Activated CD4-positive, alpha-beta T cell treated with anti-CD3 and anti-CD28 coated beads for 48 hours (primary cell): Measurements from ENCODE around the gene NTRK2.

Source experiments
- DNase-seq: peaks from one replicate; pipeline ENCODE4 v3.0.0-alpha.2; 2020

Gene NTRK2

DNA sequence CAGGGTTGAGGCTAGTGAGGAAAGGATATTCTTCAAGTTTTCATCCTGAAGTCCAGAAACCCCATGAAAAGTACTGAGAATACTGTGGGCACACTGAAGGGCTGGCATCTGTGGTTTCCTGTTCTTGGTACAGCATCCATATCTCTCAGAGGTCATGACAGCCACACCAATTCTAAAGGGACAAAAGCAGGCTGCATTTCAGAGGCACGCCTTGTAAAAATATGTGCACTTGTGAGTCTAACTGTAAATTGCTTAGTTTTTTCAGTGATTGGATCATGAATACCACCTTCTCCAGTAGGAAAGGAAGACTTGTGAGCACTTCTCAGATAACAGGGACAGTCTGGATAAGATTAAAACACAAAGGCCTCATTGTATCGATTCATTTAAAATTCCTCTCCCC lies 230.9 kb downstream of the NTRK2 start:
- no peak for DNase-seq

GRCh38 chr9:84903963-84904362 lies 234.4 kb downstream of the NTRK2 start:
- no peak for DNase-seq

DNA sequence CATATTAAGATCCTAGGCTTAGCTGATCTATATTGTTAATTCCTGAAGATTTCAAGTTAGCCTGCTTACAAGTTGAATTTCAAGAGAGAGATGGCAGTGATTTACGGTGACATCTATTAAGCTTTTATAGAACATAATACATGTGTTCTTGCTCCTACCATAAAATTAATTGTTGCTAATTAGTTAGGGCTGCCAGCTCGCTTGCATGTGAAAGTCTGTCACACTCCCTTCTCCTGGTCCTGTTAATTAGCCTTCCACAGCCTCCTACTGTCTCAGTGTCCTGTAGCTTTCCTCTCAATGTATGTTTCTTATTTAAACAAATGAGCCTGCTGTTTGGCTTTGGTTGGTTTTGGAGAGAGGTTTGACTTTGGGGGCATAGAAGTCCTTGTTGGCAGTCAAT lies 247.2 kb downstream of the NTRK2 start:
- no peak for DNase-seq

- no peak for DNase-seq
Measured at GRCh38 chr9:84917366-84918070, 248.0 kb downstream of the NTRK2 start.

DNA sequence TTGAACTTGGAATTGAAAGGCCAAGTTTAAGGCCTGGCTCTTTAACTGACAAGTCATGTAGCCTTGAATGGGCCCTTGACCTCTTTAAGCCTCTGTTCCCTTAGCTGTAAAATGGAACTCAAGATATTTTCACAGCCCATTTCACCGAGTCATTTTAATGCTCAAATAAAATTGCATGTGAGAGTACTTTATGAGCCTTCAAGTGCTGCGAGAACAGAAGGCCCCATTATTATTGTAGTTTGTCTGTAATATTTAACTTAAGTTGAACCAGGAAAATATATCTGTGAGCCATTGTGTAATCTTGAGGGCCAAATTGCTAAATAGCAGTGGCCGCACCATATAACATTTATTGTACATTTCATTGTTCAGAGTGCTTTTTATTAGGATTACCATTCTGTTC lies 249.9 kb downstream of the NTRK2 start:
- DNase-seq: no peak

DNA sequence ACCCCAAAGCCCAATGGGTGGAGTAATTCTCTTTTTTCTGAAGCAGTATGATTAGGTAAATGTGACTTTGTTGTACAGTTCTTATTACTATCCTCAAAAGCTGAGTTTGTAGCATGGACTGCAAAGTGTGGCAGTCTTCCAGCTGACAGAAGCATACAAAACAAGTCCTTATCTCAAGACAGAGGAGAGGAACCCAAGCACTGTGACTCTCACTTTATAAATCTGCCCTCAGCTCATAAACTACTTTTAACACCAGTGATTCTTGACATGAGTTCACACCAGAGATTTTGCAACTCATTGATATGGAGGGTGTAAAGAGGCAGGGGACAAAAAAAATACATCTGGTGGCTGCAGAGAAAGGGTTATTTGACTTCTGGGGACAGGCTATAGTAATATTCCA lies 251.6 kb downstream of the NTRK2 start:
- no peak for DNase-seq

- no peak for DNase-seq
Measured at GRCh38 chr9:84922051-84922450, 252.5 kb downstream of the NTRK2 start.

GRCh38 chr9:84924266-84924665 lies 254.7 kb downstream of the NTRK2 start:
- DNase-seq: no peak

DNA sequence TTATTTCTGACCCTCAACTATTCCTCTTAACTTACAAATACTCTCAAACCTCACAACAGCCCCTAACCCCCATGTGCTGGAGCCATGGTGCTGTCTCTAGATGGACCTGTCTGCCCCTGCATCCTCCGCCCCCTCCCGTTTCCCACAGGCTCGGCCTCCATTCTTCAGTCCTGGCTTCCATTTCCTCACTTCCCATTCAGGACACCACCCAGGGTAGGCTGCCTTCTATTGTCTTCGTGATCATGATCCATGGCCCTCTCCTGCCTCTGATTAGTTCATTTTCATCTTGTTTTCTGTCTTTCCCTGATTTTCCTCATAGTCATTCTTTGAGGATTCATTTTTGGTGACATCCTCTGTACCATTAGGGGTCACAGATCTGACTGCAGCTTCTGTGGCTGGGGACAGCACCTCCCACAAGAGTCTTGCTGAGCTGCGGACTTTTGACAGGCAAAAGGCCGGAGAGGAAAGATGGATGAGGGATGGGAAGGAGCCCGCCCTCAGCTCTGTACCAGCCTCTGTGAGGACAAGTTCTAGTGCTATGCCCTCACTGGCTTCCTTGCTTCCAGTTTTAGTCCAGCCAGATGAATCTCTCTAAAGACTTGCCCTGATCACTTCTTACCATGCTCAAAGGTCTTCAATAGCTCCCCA lies 255.8 kb downstream of the NTRK2 start:
- DNase-seq: no peak

GRCh38 chr9:84926793-84927192 lies 257.3 kb downstream of the NTRK2 start:
- DNase-seq: no peak

DNA sequence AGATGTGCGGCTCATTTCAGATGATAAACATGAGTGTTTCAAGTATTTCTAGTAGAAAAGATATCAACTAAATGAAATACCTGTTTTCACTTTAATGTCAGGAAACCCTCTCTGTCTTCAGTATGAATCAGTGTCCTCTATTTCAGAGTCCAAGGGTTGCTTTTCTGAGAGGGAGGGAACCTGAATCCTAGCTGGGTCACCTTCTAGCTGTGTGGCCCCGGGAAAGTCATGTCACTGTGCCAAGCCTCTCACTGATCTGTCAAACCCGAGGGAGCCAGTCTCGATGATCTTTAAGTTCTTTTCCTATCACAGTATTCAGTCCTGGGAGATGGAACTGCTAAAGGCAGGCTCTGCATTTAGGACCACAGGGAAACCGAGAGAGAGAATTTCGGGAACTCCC lies 258.9 kb downstream of the NTRK2 start:
- DNase-seq: no peak

DNA sequence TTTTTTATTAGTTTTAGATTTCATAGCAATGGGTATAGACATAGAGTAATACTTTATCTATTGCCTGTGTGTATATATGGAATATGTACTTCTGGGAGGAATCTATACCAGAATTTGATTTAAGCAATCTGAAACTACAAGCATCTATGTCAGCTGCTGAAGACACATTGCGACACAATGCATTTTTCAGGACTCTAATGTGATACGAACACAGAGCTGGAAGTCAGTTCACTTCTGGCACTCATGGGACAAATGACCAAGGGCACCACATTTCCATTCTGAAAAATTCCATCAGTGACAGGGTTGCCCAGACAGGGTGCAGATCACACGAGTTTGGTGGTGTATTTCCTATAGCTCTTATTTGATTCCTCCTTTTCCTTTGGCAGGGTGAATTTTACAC lies 259.5 kb downstream of the NTRK2 start:
- DNase-seq: no peak

GRCh38 chr9:84932915-84933527 lies 263.5 kb downstream of the NTRK2 start:
- DNase-seq: no peak

DNA sequence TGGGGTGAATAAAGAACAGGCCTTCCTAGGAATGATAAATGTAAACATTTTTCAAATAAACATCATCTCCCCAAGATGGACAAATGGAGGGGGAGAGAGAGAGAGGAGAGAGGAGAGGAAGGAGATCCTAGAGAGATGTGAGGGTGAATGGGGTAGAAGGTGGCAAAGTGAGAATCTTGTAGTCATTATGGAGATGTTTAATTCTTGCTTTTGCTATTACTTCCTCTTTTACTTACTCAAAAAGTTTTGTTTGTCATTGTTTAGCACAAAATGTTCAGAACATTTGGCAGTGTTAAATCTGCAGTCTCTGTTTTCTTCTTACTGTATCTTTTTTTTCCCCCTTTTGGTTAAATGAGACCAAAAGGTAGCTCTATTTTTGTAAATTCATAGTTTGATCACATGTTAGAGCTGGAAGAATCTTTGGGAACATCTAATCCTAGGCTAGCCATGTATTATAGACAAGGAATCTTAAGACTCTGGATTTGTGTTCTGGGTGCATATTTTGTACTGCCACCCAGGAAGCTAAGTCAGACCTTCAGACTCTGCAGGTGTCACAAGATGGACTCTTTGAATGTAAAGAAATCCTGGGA lies 266.1 kb downstream of the NTRK2 start:
- DNase-seq: no peak

DNA sequence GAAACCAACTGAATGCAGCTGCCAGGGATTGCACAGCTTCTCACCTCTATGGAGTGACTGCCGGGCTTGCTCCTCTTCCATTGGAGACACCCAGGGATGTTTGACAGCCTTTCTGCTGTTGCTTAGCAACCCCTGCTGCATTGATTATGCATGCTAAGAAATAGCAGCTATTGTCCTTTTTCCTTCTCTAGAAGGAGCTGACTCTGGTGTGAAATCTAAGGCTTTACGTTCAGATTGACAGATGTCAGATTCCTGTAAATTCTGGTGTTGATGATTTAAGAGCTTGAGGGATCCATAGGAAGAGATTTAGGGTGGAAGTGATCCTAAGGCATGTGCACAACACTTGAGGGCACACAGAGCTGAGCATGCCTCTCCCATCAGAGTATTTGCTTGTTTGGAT lies 267.7 kb downstream of the NTRK2 start:
- DNase-seq: no peak

DNA sequence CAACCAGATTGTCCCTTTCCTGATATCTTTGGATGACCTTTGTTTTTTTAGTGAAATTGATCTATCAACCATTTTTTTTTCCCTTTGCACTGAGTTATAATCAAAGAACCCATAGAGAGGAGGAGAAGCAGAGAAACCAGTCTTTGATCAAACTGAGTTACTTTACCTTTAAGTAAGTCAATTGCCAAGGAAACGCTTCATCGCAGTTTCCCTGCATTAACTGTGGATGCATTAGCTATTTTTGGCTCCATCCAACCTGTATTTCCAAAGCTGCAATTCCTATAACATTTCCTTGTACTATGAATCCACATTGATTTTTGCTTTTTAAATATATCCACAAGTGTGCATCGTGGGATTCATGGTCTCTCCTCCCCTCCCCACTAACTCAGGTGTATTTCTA lies 268.1 kb downstream of the NTRK2 start:
- DNase-seq: no peak

DNA sequence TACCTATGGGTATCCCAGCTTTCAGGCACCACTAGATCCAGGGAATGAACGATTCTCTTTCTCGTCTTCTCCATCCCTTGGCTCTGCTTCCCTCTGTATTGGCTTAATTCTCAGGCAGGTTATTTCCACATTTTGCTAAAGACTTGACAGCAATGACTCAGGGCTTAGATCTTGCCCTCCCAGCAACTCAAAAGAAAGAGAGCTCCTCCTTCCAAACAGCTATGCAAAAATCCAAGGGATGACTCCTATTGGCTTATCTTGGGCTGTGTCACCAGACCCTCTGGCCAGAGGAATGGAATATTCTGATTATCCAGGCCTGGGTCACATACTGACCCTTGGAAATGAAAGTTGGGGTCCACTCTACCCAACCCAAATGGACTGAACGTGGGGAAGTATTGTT lies 270.2 kb downstream of the NTRK2 start:
- no peak for DNase-seq

- no peak for DNase-seq
Measured at GRCh38 chr9:84940294-84940693, 270.8 kb downstream of the NTRK2 start.

DNA sequence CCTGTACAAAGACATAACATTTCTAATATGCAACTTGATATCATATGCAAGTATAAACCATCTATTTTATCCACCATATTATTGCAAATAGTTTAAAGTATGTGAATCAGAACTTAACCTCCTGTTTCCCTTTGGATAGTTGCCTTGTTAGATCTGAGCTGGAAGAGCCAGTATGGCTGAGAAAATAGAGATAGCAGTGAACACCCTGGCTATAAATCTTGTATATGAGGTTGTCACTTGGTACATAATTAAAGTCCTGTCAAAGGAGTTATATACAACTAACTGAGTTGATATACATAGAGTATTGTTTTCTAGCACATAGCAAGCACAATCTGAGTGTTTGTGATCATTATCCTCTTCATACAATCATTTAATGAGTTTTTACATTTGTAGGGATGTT lies 272.3 kb downstream of the NTRK2 start:
- DNase-seq: no peak

GRCh38 chr9:84943482-84944050 lies 274.0 kb downstream of the NTRK2 start:
- DNase-seq: no peak

DNA sequence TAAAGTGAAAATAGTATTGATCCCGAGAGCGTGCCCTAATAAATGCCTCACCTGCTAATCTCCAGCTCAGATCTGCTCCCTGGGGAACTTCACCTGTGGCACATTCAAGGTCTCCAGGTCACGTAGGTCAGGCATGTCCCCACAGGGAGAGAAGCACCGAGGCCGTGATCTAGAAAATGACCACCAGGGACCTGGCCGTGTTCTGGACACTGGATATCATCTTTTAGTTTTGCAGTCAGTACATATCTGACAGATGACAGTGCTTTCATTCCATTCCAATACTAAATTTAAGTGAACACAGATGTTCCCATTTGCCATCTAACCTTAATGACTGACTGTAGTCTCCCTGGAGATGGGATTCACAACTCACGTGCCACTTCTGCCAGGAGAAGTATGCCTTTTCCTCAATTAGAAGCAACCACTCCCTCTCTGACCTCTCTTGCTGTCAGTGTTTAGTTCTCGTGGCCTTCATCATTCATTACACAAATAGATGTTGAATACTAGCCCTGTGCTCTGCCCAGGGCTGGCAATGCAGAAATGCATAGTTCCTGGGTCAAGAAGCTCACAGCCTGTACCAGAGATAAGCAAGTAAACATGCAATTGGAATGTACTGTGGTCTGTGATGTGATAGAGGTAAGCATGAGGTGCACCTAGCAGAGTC lies 276.5 kb downstream of the NTRK2 start:
- no peak for DNase-seq

GRCh38 chr9:84947412-84947972 lies 278.0 kb downstream of the NTRK2 start:
- no peak for DNase-seq

DNA sequence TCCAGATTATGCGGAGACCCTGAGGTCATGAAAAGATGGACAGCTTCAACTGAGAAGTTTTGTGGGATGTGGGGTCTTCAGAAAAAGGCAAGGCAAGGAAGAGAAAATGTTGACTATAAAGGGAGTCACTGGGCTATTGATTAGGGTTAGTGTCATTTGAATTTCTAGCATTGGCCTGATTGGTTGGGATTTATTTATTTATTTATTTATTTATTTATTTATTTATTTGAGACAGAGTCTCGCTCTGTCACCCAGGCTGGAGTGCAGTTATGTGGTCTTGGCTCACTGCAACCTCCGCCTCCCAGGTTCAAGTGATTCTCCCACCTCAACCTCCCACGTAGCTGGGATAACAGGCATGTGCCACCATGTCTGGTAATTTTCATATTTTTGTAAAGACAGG lies 279.7 kb downstream of the NTRK2 start:
- DNase-seq: no peak
